PFSK-1 (cell line): ENCODE results near the gene PLEKHG2.

Experiments used
- POLR2AphosphoS5 ChIP-seq: IDR thresholded peaks from 2 replicates; pipeline ENCODE4 v1.6.1; 2012; ENCODE audit warnings: low read depth, mild to moderate bottlenecking, control low read depth, low read length, moderate library complexity
- SIN3A ChIP-seq: IDR thresholded peaks from 2 replicates; pipeline ENCODE4 v1.6.1; 2012; ENCODE audit warnings: mild to moderate bottlenecking, low read length, moderate library complexity, borderline replicate concordance; ENCODE audit not compliant: insufficient read depth
- TAF1 ChIP-seq: IDR thresholded peaks from 2 replicates; pipeline ENCODE4 v1.6.1; 2012; ENCODE audit warnings: low read length, control low read depth, borderline replicate concordance; ENCODE audit not compliant: insufficient read depth
- TF ChIP-seq, protein P1 (sequence below), 2 experiments: IDR thresholded peaks; 2 replicates each; pipeline versions ENCODE4 v1.6.1 to v1.8.0; 2011 to 2012; ENCODE audit warnings: low read depth in 2 of 2, low read length in 2 of 2, control low read depth in 1 of 2, inconsistent platforms in 1 of 2, mild to moderate bottlenecking in 1 of 2, moderate library complexity in 1 of 2; ENCODE audit not compliant: insufficient read depth in 1 of 2

DNA sequence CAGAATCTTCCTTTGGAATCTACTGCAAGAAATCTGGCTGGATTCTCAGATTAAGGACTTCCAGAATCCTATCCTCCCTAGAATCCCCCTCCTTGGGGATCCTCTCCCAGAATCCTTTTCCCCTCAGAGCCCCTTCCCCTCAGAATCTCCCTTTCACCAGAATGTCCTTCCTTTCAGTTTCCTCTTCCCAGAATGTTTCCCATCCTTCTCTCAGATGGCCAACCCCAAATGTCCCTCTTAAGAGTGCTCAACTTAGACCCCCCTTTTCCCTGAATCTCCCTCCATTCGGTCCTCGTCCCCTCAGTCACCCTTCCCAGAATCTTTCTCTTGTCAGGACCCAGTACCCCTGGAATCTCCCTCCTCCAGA, 23.9 kb downstream of the PLEKHG2 start:
- TF ChIP-seq POLR2AphosphoS5 (no peak), TAF1 (no peak), SIN3A (no peak)
- TF ChIP-seq, protein P1, sequence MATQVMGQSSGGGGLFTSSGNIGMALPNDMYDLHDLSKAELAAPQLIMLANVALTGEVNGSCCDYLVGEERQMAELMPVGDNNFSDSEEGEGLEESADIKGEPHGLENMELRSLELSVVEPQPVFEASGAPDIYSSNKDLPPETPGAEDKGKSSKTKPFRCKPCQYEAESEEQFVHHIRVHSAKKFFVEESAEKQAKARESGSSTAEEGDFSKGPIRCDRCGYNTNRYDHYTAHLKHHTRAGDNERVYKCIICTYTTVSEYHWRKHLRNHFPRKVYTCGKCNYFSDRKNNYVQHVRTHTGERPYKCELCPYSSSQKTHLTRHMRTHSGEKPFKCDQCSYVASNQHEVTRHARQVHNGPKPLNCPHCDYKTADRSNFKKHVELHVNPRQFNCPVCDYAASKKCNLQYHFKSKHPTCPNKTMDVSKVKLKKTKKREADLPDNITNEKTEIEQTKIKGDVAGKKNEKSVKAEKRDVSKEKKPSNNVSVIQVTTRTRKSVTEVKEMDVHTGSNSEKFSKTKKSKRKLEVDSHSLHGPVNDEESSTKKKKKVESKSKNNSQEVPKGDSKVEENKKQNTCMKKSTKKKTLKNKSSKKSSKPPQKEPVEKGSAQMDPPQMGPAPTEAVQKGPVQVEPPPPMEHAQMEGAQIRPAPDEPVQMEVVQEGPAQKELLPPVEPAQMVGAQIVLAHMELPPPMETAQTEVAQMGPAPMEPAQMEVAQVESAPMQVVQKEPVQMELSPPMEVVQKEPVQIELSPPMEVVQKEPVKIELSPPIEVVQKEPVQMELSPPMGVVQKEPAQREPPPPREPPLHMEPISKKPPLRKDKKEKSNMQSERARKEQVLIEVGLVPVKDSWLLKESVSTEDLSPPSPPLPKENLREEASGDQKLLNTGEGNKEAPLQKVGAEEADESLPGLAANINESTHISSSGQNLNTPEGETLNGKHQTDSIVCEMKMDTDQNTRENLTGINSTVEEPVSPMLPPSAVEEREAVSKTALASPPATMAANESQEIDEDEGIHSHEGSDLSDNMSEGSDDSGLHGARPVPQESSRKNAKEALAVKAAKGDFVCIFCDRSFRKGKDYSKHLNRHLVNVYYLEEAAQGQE (IDR thresholded peaks at IDR 0.05; ENCODE audit: insufficient read depth in 1 of 2, low read depth in 2 of 2, low read length in 2 of 2) = no peak
